ENCODE measurements around the gene PAPPA2.
"Not testable (repeated sequence)": the region's sequence is repeated elsewhere in the genome, so short reads cannot be mapped to it uniquely, and the experiment has no call there.

PAPPA2 gene

DNA sequence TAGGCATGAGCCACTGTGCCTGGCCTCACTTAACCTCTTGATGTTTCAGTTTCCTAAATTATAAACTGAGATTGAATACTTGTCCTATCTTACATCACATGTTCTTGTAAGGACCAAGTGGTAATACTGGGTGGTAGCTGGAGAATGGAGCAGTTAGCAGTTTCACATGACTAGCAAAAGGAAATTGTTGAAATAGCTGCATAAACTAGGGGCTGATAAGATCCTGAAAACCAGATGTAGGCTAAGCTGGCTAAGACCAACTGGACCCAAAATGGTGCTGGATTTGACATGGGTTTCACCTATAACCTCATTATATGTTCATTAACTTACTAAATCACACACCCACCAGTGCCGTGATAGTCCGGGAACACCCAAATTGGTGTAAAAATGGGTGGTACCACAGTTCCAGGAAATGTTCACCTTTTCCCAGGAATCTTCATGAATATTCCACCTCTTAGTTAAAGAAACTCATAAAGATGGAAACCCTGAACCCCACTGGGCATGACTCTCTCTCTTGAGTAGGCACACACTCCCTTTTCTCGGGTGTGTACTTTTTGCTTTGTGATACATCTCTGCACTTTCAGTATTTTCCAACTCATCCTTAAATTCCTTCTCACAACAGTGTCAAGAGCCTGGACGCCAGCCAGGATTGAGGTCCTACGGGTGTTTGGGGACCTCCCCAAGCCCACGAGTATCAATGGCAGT lies at the start of gene PAPPA2:
PAPPA2 (plus strand) TSS at position 502 of the 705 bp plus-strand sequence. CDS start 93,148 bp downstream, outside the sequence.
- no peak for DNase-seq

DNA sequence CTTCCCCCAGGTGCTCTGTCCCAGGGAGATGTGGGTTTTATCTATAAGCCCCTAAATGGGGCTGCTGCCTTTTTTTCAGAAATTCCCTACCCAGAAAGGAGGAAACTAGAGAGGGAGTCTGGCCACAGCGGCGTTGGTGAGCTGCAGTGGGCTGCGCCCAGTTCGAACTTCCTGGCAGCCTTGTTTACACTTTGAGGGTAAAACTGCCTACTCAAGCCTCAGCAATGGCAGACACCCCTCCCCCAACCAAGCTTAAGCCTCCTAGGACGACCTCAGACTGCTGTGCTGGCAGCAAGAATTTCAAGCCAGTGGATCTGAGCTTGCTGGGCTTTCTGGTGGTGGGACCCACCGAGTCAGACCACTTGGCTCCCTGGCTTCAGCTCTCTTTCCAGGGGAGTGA lies 46.2 kb upstream of the PAPPA2 start:
- DNase-seq, result no peak

- DNase-seq, result not testable (repeated sequence)
Observed at GRCh38 chr1:176419608-176420007, 43.4 kb upstream of the PAPPA2 start.

DNA sequence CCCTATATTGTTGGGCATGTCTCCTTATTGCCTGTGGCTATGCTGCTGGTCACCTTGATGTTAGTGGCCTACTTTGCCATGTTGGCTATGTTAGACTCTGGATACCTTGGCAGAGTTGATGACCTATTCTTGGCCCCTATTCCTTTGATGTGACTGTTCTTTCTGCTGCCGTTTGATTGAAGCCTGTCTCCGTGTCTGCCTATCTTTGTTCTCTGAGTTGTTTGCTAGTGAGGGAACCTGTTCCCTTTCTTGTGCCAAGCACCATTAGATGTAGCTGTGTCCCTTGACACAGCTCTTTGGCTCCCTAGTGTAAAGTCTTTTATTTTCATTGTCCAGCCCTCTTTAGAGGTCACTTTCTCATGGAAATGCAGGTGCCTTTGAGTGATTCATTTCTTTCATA lies 28.7 kb upstream of the PAPPA2 start:
- no peak for DNase-seq

- no peak for DNase-seq
Observed at GRCh38 chr1:176436251-176436650, 26.7 kb upstream of the PAPPA2 start.

GRCh38 chr1:176440176-176440575 lies 22.8 kb upstream of the PAPPA2 start:
- DNase-seq, result no peak

DNA sequence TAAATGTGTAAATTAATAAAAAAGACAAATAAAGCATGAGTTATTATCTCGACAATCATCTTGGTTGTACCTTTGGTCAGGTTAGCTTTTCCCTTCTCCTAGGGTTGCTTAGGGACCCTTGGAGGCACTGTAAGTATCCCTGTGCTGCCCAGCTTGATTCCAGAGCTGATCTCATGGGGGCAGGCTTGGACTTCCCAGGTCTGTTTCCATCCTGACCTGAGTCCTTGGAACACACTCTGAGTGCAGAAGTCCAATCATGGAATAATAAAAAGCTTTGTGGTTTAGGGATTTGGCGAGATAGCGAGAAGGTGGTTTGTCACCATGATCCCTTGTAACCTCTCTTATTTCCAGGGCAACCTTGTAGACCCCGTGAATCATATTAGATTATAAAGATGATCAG lies 18.7 kb upstream of the PAPPA2 start:
- no peak for DNase-seq

- no peak for DNase-seq
Observed at GRCh38 chr1:176445402-176445801, 17.6 kb upstream of the PAPPA2 start.

DNA sequence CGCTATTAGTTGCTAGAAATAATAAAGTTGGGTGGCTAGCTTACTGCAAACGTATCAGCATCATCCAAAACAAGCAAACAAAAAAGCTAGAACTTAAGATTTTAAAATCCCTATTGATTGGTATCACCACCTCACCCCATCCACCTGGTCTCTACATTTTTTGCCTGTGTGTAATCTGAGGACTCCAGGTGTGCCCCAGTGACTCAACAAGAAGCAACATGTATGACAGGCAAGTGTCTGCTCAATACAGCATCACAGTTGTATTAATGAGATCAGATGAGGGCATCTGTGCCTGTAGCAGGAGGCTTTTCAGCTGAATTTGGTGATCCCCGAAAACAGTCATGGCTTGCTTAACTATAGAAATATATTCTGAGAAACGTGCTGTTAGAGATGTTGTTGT lies 14.6 kb upstream of the PAPPA2 start:
- no peak for DNase-seq

GRCh38 chr1:176450526-176450925 lies 12.4 kb upstream of the PAPPA2 start:
- DNase-seq, result no peak

DNA sequence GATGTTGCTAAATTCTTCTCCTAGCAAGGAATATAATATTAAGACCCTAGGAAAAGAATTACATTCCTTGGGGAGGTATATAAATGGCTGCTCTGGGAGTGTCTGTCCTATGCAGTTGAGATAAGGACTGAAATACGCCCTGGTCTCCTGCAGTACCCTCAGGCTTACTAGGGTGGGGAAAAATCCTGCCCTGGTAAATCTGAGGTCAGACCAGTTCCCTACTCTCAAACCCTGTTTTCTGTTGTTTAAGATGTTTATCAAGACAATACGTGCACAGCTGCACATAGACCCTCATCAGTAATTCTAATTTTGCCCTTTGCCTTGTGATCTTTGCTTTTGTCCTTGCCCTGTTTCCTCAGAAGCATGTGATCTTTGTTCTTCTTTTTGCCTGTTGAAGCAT lies 11.2 kb upstream of the PAPPA2 start:
- DNase-seq, result not testable (repeated sequence)

- DNase-seq, result no peak
Observed at GRCh38 chr1:176456795-176457194, 6.2 kb upstream of the PAPPA2 start.

- DNase-seq, result no peak
Observed at GRCh38 chr1:176460544-176461336, 2.2 kb upstream of the PAPPA2 start.

DNA sequence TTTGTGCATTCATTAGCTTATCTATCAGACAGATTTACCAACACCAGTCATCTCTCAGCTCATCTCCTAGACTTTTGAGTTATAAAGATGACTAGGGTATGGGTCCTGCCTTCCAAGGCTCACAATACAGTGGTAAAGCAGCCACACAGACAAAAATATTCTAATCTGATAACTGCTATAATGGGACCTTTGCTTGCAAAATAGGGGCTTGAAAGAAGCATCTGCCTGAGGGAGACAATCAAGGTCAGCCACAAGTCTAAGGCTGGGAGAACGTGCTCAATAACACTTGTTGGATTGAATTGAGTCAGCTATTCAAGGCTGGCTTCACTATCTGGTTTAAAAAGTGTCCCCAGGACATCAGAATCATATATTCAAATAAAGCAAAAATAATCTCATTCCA lies 1.4 kb upstream of the PAPPA2 start:
- no peak for DNase-seq

- DNase-seq, result no peak
Observed at GRCh38 chr1:176466514-176466913, 3.5 kb downstream of the PAPPA2 start.

DNA sequence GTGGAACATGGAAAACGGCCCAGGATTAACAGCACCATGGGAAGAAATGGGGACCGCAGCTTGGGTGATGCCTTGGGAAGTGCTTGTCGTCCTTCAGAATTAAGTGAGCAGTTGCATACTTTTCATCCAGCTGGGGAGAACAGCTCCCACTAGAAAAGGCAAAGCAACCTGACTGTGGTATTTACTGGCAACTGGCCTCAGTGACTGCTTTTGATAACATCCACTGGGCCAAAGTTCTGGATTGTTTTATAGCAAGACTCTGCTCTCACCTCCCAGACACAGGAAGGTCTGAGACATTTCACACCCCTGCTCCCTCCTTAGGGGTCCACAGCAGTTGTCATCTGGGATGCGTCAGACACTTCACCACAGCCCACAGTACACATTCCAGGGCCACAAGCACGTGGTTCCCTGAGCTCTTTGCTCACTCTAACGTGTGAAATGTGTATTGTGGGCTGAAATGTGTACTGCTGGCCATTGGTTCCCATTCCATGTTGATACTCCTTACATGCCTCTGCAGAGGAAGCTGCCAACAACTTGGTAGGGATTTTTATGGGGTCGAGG lies 6.6 kb downstream of the PAPPA2 start:
- no peak for DNase-seq

GRCh38 chr1:176471338-176472121 lies 8.6 kb downstream of the PAPPA2 start:
- DNase-seq, result no peak

DNA sequence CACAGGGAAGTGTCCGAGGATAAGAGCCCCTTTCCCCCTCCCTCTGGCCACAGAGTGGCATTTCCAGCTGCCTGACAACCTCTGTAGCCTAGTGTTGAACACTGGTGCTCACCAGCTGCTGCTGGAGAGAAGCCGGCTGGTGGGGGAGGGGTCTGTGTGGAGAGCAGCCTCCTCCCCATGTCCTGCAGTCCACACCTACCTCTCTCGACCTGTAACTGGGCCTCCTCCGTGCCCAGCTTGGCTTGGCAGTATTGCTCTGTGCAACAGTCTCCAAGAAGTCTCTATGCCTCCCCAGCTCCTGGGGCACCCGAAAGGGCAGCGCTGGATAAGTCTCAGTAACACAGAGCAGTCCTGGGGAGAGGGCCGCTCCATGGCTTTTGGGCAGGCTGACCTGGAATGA lies 17.0 kb downstream of the PAPPA2 start:
- DNase-seq, result no peak

DNA sequence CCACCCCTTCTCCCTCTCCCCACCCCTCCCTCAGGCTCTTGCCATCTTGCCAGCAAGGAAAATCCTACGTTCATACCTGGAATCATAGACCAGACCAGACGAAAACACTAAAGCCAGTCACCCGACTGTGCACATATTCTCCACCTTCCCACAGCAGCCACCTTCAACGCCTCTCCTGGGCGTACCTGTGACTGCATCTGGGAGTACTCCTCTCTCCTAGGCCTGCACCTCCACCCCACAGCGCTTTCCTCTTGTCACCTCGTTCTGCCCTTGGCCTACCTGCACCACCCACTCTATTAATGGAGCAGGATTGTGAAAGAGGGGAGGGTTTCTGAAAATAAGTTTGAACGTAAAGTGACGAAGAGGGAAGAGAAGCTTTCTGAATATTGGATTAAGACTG lies 17.8 kb downstream of the PAPPA2 start:
- DNase-seq, result no peak

DNA sequence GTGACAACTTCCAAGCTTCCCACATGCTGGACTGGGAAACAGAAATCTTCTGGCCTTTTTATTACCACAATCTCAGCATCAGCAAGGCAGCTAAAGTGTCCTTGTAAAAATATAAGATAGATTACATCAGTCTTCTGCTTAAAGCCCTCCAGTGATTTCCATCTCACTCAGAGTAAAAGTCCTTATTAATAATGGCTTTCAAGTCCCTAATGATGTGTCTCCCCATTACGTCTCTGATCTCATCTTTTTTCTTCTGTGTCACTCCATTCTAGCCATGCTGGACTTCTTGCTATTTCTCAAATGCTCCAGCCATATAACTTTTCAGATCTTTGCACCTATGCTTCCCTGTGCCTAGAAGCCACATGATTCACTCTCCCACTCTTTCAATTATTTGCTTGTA lies 22.1 kb downstream of the PAPPA2 start:
- DNase-seq, result no peak

GRCh38 chr1:176494436-176494835 lies 31.5 kb downstream of the PAPPA2 start:
- DNase-seq, result no peak

GRCh38 chr1:176499671-176500070 lies 36.7 kb downstream of the PAPPA2 start:
- DNase-seq, result no peak

DNA sequence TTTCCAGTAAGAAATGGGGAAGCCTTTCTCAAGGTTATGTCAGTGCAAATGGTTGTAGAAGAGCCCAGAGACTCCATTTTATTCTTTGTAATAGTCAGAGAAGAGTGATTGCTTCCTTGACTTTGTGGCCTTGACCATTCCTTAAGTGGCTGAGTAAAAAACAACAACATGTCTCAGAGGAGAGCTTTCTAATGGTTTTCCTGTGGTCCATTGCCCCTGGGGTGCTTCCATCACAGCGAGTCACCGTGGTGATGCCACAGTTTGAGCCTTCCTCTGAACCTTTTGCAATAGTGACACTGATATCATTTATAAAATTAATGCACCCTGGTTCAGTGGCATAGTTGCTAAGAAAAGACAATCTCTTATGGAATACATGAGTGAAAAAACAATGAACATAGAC lies 38.6 kb downstream of the PAPPA2 start:
- DNase-seq, result no peak
